SIG-M5 treated with dmso at 0.1 percent for 504 hours (cell line): Measurements from ENCODE around the gene MGRN1.
A peak's percentile ranks its signal among the peaks of the same experiment; 100 is the strongest.

ENCODE experiments used
- DNase-seq: peaks from one replicate; lab custom pipeline; 2025; ENCODE audit not compliant: unreplicated experiment; lab: John Stamatoyannopoulos, UW

Gene MGRN1

GRCh38 chr16:4685776-4686496 lies 61.3 kb downstream of the MGRN1 start:
- DNase-seq = no peak

GRCh38 chr16:4686497-4687210 lies 62.0 kb downstream of the MGRN1 start:
- DNase-seq = no peak

- no peak for DNase-seq
These were observed 62.8 kb downstream of the MGRN1 start for GRCh38 chr16:4687416-4687815.

GRCh38 chr16:4687946-4688673 lies 63.5 kb downstream of the MGRN1 start:
- no peak for DNase-seq

GRCh38 chr16:4688674-4689045 lies 64.0 kb downstream of the MGRN1 start:
- no peak for DNase-seq

- DNase-seq = no peak
These were observed 64.6 kb downstream of the MGRN1 start for GRCh38 chr16:4689091-4689671.

- DNase-seq = no peak
These were observed 65.5 kb downstream of the MGRN1 start for GRCh38 chr16:4689864-4690704.

- peak; percentile 66 for DNase-seq
These were observed 66.5 kb downstream of the MGRN1 start for GRCh38 chr16:4690946-4691665.

GRCh38 chr16:4691666-4692412 lies 67.2 kb downstream of the MGRN1 start:
- no peak for DNase-seq

GRCh38 chr16:4692460-4693295 lies 68.1 kb downstream of the MGRN1 start:
- DNase-seq = peak; percentile 60

- peak; percentile 88 for DNase-seq
These were observed 68.8 kb downstream of the MGRN1 start, which contains the start of gene NUDT16L1 for GRCh38 chr16:4693296-4693955. NUDT16L1 (plus strand) TSS chr16:4693562; CDS start chr16:4693727, 165 bp downstream.

GRCh38 chr16:4693956-4694641 lies 69.5 kb downstream of the MGRN1 start:
- DNase-seq = no peak

GRCh38 chr16:4694642-4695451 lies 70.2 kb downstream of the MGRN1 start:
- no peak for DNase-seq

- DNase-seq = no peak
These were observed 71.0 kb downstream of the MGRN1 start for GRCh38 chr16:4695473-4696171.

- no peak for DNase-seq
These were observed 71.7 kb downstream of the MGRN1 start for GRCh38 chr16:4696172-4696904.
